HG03060 (cell line): ENCODE measurements around the gene NR2C2.
A peak's percentile ranks its signal among the peaks of the same experiment; 100 is the strongest.

Source experiments
- ATAC-seq: cut with Tn5 transposase; IDR thresholded peaks from one replicate; pipeline ENCODE4 v1.9.1; 2021; ENCODE audit warnings: low read depth, moderate number of reproducible peaks; ENCODE audit not compliant: unreplicated experiment

NR2C2 gene

GRCh38 chr3:15055019-15055557 lies 107.7 kb downstream of the NR2C2 start:
- peak; percentile 45 for ATAC-seq

- ATAC-seq: no peak
Measured at GRCh38 chr3:15056676-15057404, 109.5 kb downstream of the NR2C2 start.

- ATAC-seq: no peak
Measured at GRCh38 chr3:15060029-15060428, 112.6 kb downstream of the NR2C2 start.

- no peak for ATAC-seq
Measured at GRCh38 chr3:15063238-15063637, 115.9 kb downstream of the NR2C2 start.

GRCh38 chr3:15063656-15064286 lies 116.4 kb downstream of the NR2C2 start:
- no peak for ATAC-seq

- ATAC-seq: no peak
Measured at GRCh38 chr3:15064299-15064834, 117.0 kb downstream of the NR2C2 start.

GRCh38 chr3:15064835-15065549 lies 117.6 kb downstream of the NR2C2 start, which contains the start of gene MRPS25:
Gene MRPS25 (minus strand): TSS chr3:15065315. CDS start chr3:15065194, 121 bp downstream.
- peak; percentile 76 for ATAC-seq

GRCh38 chr3:15065550-15066007 lies 118.2 kb downstream of the NR2C2 start:
- no peak for ATAC-seq

GRCh38 chr3:15066467-15066866 lies 119.1 kb downstream of the NR2C2 start:
- ATAC-seq: no peak

GRCh38 chr3:15069441-15069840 lies 122.1 kb downstream of the NR2C2 start:
- ATAC-seq: no peak

- no peak for ATAC-seq
Measured at GRCh38 chr3:15071699-15072098, 124.3 kb downstream of the NR2C2 start.

- no peak for ATAC-seq
Measured at GRCh38 chr3:15074500-15074899, 127.1 kb downstream of the NR2C2 start.

- ATAC-seq: no peak
Measured at GRCh38 chr3:15079091-15079490, 131.7 kb downstream of the NR2C2 start.

GRCh38 chr3:15081960-15082664 lies 134.7 kb downstream of the NR2C2 start:
- no peak for ATAC-seq

GRCh38 chr3:15083252-15083651 lies 135.9 kb downstream of the NR2C2 start:
- ATAC-seq: no peak

GRCh38 chr3:15086263-15086662 lies 138.9 kb downstream of the NR2C2 start:
- no peak for ATAC-seq

GRCh38 chr3:15086699-15087098 lies 139.3 kb downstream of the NR2C2 start:
- no peak for ATAC-seq

GRCh38 chr3:15089201-15089600 lies 141.8 kb downstream of the NR2C2 start:
- no peak for ATAC-seq

- ATAC-seq: no peak
Measured at GRCh38 chr3:15091575-15091974, 144.2 kb downstream of the NR2C2 start.

- ATAC-seq: no peak
Measured at GRCh38 chr3:15092686-15093085, 145.3 kb downstream of the NR2C2 start.
